GM18526 (cell line): ENCODE data around the gene PSKH1.

Experiments used
- POLR2A ChIP-seq: IDR thresholded peaks from 3 replicates; pipeline ENCODE4 v1.6.1; 2011; ENCODE audit not compliant: insufficient read length; ENCODE audit errors: extremely low read depth

PSKH1 gene

DNA sequence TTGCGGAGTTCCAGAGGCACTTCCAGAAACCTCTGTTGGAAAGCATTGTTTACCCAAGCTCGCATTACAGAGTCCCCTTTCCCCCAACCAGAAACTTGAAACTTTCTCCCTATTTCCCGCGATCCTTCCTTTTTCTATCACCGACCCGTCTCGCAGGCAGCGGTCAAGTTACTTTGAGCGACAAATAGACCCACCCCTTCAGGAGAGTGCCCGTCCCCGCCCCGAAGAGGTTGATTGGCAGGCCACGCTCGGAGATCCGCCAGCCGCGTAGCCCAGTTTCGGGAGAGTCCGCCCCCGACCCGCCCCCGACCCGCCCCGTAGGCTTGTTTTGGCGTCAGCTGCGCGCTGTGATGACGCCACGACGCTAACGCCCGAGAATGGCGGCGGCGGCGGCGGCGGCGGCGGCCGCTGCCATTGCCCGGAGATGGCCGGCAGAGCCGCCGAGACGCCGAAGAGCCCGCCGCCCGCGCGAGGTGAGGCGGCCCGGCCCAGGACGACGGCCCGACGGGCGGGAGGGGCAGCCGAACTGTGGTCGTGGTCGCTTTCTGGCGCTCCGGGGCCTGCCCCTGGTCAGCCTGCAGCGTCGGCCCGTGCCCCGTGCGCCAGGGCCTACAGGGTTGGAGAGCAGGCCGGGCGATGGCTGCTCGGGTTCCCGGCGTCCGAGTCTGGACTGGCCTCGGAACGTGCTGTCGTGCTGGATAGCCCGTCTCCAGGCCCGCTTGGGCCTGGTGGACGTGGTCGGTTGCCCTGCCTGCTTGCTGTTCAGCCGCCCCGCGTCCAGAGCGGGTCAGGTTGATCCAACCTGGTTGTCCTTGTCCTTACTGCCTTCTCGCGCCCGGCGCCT, at the start of gene PSKH1:
PSKH1 (plus strand) TSS at position 356 of the 844 bp plus-strand sequence. CDS start 15,496 bp downstream, outside the sequence.
- peak; percentile 64 for TF ChIP-seq POLR2A

DNA sequence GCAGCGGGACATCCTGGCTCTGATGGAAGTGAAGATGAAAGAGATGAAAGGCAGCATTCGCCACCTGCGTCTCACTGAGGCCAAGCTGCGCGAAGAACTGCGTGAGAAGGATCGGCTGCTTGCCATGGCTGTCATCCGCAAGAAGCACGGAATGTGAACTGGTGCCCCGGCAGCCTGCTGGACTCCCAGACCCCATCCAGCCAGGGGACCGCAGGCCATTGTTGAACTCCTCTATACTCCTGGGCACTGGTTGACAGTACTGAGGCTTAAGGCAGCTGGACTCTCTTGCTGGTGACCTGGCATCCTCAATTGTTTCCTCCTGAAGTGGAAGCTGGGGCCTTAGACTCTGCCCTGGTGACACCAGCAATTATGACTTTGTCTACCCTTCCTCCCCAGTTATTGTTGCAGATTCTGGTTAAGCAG, 49.7 kb upstream of the PSKH1 start:
- TF ChIP-seq POLR2A, result no peak

DNA sequence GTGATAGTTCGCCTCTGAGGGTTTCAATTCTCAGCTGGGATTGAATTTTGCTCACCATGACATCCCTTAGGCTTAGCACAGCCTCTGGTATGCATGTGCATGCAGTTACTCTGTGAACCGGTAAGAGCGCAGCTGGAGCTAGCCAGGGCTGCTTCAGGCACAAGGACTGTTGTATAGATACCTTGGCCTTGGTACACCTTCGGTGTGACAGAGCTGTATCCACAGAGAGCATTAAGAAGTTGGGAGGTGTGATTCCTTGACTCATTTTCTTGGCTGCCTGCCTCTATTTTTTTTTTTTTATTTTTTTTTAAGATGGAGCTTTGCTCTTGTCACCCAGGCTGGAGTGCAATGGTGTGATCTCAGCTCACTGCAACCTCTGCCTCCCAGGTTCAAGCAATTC, 48.6 kb upstream of the PSKH1 start:
- TF ChIP-seq POLR2A, result no peak

DNA sequence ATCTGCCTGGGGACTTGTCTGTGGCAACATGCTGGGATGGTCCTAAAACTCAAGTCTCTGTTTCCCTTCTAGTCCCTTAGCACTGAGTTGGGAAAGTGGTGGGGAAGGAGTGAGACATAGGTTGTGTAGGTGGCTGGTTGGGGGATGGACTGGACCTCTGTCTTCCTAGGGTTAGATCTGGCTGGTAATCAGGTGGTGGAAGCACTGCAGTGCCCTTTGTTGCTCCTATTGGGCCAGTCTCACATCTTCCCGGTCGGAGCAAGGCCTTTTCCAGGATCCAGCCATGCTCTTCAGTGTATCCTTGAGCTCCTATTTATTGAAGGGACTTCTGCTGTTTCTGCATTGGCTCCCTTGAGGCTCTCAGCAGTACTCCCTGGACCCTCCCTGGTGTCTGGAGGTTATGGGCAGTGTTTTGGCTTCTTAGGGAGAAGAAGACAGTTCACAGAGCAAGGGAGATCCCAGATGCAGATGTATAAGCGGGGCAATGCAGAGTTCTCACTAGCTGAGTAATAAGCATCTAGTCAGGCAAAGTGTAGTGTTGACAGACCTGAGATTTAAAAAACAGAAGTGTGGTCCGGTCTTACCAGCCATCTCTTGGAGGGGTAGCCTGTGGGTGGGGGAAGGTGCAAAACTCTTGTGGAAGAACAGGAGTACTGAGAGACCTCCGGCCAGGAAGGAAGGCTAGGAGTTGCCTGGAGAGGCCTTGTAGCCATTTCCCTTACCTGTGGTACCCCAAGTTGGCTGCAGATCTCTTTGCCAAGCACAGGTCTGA, 47.6 kb upstream of the PSKH1 start:
- no peak for TF ChIP-seq POLR2A

DNA sequence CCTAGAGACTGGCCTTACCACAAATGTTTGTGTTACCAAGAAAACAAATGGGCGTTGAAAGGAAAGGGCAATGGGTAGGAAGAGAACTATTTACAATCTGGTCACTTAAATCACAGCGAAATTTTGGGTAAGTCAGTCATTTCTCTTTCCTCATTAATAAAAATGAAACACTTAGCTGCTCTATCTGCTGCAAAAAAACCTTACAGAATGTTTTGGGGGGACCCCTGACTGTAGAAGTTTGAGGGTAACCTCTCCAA, 47.1 kb upstream of the PSKH1 start:
- TF ChIP-seq POLR2A, result no peak

DNA sequence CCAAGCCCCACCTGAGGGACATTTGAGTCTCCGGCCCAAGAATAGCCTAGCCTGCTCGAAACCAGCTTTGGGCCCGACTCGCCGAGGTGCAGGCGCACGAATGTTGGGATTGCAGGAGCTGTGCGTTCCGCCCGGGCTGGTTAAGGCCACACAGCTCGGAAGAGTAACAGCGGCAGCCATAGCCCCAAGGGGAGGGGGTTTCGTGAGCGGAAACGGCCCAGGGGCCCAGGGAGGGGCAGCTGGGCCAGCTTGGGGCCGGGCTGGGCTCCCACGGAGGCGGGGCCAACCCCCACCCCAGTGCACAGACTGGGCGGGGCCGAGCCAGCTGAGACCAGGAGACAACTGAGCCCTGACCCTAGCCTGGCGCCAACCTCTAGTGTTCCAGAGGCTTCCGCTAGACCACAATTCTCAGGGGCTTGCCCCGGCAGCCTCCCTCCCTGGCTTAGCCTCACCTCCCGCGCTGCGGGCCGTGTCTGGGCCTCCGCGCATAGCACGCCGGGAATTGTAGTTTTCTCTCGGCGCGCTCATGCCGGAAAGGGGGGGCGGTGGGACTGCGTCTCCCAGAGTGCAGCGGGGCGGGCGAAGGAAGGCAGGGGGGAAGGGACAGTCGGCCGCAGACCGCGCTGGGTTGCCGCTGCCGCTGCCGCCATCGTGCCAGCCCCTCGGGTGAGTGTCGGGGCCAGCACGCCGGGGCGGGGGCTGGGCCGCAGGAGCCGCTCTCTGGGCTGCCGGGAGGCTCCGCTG, 46.6 kb upstream of the PSKH1 start, which contains the start of gene NUTF2:
NUTF2 (plus strand) TSS at position 614 of the 744 bp plus-strand sequence. CDS start 18,198 bp downstream, outside the sequence.
- peak; percentile 72 for TF ChIP-seq POLR2A

DNA sequence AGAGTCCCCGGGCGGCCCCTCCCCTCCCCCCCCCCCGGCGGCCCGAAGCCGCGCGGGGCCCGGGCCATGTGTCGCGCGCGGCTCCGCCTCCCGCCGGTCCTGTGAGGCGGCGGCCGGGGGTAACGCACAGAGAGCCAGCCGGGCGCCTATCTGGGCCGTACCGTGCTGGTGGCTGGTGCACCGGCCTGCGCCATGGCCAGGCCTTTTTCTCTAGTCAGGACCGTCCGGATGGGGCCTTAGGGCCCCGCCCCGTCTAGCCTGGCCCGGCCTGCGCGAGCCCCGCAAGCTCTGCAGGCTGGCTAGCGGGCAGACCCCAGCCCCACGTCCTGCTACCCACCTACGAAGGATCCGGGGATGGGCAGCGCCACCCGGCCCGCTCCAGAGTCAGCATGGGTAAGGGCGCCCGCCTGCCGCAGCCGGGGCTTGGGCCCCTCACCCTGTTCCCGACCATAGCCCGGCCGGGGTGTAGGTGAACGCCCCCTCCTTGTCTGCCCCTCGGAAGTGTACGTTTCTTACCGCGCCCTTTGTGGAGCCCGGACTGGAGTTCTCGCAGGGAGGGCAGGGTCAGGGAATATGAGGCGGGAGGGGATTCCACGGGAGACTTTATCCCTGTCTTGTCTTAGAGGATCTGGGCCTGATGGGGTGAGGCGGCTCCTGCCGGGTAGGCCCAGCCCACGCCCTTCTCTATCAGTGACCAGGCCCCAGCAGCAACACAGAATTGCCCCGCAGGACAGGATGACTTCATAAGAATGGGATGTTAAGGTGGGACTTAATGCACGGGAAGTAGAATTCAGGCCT, 45.8 kb upstream of the PSKH1 start, which contains the start of gene CENPT:
CENPT (minus strand) TSS at position 630 of the 798 bp plus-strand sequence. CDS start 13,834 bp downstream, outside the sequence.
- no peak for TF ChIP-seq POLR2A

DNA sequence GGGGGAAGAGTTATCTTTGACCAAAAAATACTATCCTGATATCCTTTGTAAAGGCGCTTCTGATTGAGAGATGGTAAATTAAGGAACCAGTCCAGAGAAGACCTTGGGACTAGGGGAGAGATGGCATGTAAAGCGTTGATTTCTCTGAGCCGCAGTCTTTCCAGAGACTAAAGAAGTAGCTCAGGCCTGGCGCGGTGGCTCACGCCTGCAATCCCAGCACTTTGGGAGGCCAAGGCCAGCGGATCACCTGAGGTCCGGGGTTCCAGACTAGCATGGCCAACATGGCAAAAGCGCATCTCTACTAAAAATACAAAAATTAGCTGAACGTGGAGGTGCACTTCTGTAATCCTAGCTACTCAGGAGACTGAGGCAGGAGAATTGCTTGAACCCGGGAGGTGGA, 44.9 kb upstream of the PSKH1 start:
- TF ChIP-seq POLR2A, result no peak

DNA sequence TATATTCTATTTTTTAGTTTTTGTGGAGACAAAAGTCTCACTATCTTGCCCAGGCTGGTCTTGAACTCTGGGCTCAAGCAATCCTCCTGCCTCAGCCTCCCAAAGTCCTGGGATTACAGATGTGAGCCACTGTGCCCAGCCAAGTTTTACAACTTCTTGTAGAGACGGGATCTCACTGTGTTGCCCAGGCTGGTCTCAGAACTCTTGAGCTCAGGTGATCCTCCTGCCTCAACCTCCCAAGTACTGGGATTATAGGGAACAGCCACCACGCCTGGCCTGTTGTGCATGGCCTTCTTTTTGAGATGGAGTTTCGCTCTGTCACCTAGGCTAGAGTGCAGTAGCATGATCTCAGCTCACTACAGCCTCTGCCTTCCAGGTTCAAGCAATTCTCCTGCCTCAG, 39.4 kb upstream of the PSKH1 start:
- TF ChIP-seq POLR2A, result no peak

DNA sequence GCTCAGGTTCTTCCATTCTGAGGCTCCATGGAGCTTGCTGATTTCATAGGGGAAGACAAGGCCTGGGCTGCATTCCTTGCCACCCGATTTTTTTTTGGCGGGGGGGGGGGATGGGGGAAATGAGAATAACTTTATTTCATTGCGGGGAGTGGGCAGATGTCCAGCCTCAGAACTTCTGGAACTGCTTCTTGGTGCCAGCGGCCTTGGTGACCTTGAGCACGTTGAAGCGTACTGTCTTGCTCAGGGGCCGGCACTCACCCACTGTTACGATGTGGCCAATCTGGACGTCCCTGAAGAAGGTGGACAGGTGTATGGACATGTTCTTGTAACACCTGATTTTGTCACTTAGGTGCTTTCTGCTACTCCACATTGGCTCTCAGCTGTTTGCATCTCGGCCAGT, 37.3 kb upstream of the PSKH1 start:
- no peak for TF ChIP-seq POLR2A

DNA sequence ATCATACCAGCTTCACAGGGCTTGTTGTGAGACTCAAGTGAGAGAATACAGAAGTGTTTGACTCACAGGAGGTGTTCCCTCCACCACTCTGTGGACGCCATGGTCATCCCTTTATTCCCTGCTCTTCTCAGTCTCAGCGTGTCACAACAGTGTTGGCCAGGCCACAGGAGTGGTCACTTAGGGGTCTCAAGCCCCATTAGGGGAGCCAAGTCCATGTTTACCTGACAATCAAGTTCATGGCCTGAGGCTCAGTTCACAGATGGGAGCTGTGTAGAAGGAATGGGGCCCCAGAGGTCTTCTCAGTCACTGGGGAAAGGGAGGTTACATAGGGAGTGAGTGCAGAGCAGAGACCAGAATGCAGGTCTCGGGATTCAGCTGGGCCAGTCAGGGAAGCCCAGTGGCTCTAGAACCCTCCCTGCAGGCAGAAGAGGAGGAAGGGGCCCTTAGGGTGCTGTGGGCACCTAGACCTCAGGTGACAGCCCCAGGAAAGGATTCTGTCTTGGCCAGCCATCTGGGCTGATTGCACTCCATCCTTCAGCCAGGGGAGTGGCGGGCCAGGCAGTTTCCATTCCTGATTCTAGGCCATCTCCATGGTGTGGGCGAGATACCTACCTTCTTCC, 36.0 kb upstream of the PSKH1 start:
- TF ChIP-seq POLR2A, result no peak

DNA sequence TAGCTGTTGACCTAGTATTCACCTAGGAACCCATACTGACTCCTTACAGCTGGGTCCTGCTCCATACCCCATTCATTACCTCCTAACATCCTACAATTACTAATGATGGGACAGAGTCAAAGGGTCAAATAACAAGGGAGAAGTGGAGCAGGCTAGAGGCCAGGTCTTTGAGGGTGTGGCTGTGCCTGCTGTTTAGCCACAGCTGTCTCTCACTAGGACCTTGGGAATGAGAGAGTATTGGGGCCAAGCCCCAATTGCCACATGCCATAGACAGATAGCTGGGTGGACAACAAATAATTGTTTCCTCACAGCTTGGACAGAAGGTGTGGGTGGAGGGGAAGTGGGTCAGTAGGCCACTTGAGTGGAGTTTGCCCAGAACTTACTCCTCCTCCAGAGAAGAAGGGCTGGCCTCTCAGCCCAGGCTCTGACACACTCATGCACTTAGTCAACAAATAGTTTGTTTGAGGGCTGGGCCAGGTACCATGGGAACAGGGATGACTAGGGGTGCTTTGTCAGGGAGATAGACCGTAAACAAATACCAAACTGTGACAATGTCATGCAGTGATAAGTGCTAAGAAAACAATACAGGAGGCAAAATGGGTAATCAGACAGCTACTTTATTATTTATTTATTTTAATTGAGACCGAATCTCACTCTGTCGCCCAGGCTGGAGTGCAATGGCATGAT, 35.4 kb upstream of the PSKH1 start:
- TF ChIP-seq POLR2A, result no peak

DNA sequence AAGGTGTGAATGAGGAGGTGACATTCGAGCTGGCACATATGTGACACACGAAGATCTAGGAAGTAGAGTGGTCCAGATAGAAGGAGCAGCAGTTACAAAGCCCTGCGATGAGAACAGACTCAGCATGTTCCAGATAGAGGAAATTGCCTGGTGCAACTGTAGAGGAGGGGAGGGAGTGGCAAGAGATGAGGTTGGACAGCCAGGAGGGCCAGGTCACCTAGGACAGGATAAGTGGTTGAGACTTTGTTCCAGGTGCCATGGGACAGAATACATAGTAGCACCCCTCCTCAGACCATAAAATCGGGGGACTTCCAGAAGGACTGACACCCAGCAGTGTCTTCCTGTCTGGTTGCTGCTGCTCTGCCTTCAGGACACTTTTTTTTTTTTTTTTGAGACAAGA, 34.6 kb upstream of the PSKH1 start:
- TF ChIP-seq POLR2A, result no peak
